Muscle layer of colon (tissue), 2 donors: ENCODE measurements around the gene LDLRAD2.

Experiments used
- H3K27ac ChIP-seq: one replicate; pipeline ENCODE4 v1.7.0; 2013; ENCODE audit warnings: low read depth, mild to moderate bottlenecking, low read length, moderate library complexity
- H3K27me3 ChIP-seq, 2 donors: one replicate each; pipeline ENCODE4 v1.7.0; 2013; ENCODE audit warnings: low read length in 2 of 2, mild to moderate bottlenecking in 2 of 2; ENCODE audit not compliant: insufficient read depth in 2 of 2, control insufficient read depth in 1 of 2
- H3K36me3 ChIP-seq: one replicate; pipeline ENCODE4 v1.7.0; 2013; ENCODE audit warnings: mild to moderate bottlenecking, low read length; ENCODE audit not compliant: insufficient read depth
- H3K4me1 ChIP-seq: one replicate; pipeline ENCODE4 v1.7.0; 2013; ENCODE audit warnings: mild to moderate bottlenecking, low read length; ENCODE audit not compliant: insufficient read depth
- H3K4me3 ChIP-seq, 2 donors: one replicate each; pipeline ENCODE4 v1.7.0; 2013; ENCODE audit warnings: low read length in 2 of 2, low read depth in 1 of 2, mild to moderate bottlenecking in 1 of 2, moderate library complexity in 1 of 2
- H3K9ac ChIP-seq: one replicate; pipeline ENCODE4 v1.7.0; 2013; ENCODE audit warnings: low read length
- H3K9me3 ChIP-seq: one replicate; pipeline ENCODE4 v1.7.0; 2013; ENCODE audit warnings: mild to moderate bottlenecking, low read length
- donor health status: abdominal sarcoma.
- donor health status: Adenocarcinoma of cecum.

The LDLRAD2 gene

DNA sequence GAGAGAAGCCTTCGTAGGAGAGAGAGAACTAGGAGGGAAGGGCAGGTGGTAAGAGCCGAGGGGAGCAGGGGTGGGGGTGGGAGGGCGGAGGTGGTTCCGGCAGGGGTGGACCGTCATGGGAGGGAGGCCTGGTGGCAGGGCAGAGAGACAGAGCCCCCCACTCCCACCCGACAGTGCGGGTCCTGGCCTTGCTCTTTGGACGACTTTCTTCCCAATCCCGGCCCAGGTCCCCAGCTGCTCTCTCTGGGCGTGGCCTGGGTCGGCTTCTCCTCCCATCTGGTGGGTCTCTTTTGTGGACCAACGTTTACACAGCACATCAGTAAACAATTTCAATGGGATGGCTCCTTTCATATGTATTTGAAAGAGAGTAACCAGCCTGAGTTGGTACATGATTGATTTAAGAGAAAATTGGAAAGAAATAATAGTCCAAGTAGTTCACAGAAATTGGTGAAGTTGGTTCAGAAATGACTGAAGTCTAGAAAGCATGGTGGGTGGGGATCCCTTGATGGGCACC, 56.9 kb downstream of the LDLRAD2 start:
- Histone ChIP-seq H3K9ac (no peak overlapping the region), H3K9me3 (no peaks in the 10 kb centered on the region), H3K4me1 (peaks cover 21% of the 10 kb centered on the region), H3K27ac (peak overlapping the region; percentile 71), H3K27me3 (no peaks in the 10 kb centered on the region), H3K4me3 (no peak overlapping the region), H3K36me3 (peaks cover 86% of the 10 kb centered on the region)

DNA sequence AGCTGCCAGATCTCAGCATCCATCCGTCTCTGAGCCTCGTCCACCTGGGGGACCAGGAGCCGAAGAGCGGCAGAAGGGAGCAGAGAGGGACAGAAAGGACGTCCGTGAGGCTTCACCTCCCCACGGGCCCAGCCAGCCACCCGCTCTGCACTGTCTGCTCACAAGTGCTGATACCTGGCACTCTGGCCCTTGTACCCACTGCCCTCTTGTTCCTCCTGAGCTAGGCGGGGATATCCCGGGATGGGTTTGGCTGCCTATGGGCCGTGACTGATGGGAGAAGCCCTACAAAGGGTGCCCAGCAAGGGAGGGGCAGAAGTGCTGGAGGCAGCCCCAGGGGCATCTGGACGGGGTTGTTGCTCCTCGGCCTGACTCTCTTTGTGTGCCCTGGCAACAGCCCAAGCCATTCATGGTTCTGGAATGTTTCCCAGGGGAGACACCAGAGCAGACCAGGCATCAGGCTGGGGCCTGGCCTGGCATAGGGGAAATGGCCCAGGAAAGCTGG, 57.6 kb downstream of the LDLRAD2 start:
- Histone ChIP-seq H3K9me3 (no peaks in the 10 kb centered on the region), H3K27me3 (no peaks in the 10 kb centered on the region), H3K27ac (peak overlapping the region; percentile 71), H3K36me3 (peaks cover 87% of the 10 kb centered on the region), H3K4me3 (no peak overlapping the region), H3K9ac (peak overlapping the region; percentile 47), H3K4me1 (peaks cover 21% of the 10 kb centered on the region)

DNA sequence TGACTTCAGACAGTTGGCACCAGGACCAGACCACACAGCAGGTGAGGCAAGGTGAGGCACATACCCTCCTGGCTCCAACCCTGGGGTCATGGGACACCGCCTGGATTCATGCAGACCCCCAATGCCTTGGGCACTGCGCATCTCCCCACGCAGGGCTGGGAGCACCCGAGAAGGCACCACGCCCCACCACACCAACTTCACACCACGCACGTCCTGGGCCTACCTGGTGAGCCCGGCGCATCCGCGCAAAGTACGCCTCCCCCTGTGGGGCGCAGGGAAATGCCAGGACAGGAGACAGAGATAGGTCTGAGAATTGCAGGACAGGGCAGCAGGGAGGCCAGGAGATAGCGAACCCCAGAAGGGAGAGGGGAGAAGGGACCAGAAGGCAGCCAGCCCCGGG, 58.5 kb downstream of the LDLRAD2 start:
- Histone ChIP-seq H3K4me3 (no peak overlapping the region), H3K4me1 (peaks cover 21% of the 10 kb centered on the region), H3K27me3 (no peaks in the 10 kb centered on the region), H3K9me3 (no peaks in the 10 kb centered on the region), H3K27ac (peak overlapping the region; percentile 71), H3K9ac (peak overlapping the region; percentile 47), H3K36me3 (peaks cover 87% of the 10 kb centered on the region)

DNA sequence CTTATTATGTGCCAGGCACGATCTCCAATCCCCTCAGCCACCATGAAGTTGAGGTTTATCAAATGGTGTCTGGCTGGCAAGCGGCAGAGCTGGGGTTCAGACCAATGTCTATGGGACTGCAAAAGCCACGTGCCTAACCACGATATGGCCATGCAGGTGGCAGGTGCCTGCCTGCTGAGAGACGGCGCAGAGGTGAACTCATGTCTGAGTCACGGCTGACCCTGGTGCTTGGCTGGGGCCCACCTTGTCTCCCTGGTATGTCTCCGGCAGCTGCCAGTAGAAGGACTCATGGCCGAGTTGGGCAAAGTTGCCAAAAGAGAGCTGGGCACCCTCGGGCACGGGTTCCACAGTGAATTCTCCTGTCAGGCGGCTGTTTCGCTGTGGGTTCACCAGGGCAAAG, 59.9 kb downstream of the LDLRAD2 start:
- peaks cover 16% of the 10 kb centered on the region for H3K4me1 ChIP-seq
- no peak overlapping the region for H3K27ac ChIP-seq
- no peak overlapping the region for H3K4me3 ChIP-seq
- no peaks in the 10 kb centered on the region for H3K27me3 ChIP-seq
- H3K9me3 ChIP-seq, result no peaks in the 10 kb centered on the region
- peaks cover 89% of the 10 kb centered on the region for H3K36me3 ChIP-seq
- no peak overlapping the region for H3K9ac ChIP-seq

DNA sequence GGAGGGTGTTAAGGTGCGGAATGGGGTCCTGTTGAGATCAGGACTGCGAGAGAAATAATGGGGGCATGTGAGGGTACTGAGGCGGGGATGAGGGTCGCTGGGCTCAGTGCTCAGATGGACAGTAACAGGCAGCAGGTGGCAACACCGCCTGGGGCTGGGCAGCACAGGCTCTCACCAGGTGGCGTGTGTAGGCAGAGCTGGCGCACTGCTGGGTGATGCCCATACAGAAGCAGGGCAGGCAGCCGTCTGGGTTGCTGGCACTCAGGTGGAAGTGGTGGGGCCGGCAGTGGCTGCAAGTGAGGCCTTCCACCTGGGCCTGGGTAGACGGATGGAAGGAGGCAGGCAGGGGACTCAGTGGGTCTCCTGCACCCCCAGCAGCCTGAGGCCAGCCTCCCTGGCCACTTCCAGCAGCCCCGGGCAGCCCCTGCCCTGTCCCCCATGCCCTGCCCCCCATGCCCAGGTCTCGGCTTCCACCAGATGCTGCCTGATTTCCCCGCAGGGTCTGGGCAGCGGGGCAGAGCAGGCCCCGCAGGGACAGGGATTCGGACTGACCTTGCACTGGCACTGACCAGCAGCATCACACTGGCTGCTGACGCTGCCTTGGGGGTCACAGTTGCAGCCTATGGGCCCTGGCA, 60.5 kb downstream of the LDLRAD2 start:
- H3K27me3 ChIP-seq, result no peaks in the 10 kb centered on the region
- H3K4me3 ChIP-seq, result no peak overlapping the region
- H3K27ac ChIP-seq, result no peak overlapping the region
- H3K4me1 ChIP-seq, result peaks cover 16% of the 10 kb centered on the region
- H3K9ac ChIP-seq, result no peak overlapping the region
- H3K9me3 ChIP-seq, result no peaks in the 10 kb centered on the region
- H3K36me3 ChIP-seq, result peaks cover 91% of the 10 kb centered on the region

DNA sequence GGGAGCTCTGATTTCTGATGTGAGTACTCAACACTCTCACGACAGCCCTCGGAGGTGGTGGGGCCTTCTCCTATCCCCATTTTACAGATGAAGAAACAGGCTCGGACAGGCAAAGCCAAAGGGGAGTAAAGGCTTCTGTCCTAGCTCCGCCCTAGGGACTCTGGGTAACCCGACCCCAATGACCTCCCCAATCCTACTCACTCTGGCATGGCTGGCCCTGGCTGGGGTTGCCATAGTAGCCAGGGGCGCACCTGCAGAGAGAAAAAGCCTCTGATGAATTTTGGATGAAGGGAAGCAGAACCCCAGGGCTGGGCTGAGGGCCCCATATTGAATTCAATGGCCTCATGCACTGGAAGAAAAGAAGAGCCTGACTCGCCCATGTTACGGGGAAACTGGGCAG, 61.1 kb downstream of the LDLRAD2 start:
- H3K27ac ChIP-seq, result peak overlapping the region; percentile 14
- no peaks in the 10 kb centered on the region for H3K9me3 ChIP-seq
- no peak overlapping the region for H3K9ac ChIP-seq
- no peak overlapping the region for H3K4me3 ChIP-seq
- peaks cover 92% of the 10 kb centered on the region for H3K36me3 ChIP-seq
- no peaks in the 10 kb centered on the region for H3K27me3 ChIP-seq
- peaks cover 16% of the 10 kb centered on the region for H3K4me1 ChIP-seq

DNA sequence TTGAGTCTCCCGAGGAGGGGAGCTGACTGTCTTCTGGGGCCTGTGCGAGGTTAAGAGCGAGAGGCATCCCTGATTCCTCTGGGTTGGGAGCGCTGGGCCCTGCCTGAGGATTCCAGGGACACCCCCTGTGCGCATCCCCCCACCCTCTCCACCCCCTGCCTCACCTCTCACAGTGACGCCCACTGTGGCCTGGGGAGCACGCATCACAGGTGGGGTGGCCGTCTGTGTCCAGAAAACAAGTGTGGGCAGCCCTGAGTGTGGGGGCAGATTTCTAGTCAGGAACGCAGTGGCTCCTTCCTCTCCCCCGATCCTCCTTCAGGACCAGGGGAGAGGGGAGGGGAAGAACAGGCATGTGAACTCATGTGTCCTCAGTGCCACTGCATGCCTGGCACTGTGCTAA, 61.7 kb downstream of the LDLRAD2 start:
- peaks cover 16% of the 10 kb centered on the region for H3K4me1 ChIP-seq
- H3K9ac ChIP-seq, result no peak overlapping the region
- no peak overlapping the region for H3K27ac ChIP-seq
- H3K4me3 ChIP-seq, result no peak overlapping the region
- no peaks in the 10 kb centered on the region for H3K27me3 ChIP-seq
- peaks cover 92% of the 10 kb centered on the region for H3K36me3 ChIP-seq
- no peaks in the 10 kb centered on the region for H3K9me3 ChIP-seq

DNA sequence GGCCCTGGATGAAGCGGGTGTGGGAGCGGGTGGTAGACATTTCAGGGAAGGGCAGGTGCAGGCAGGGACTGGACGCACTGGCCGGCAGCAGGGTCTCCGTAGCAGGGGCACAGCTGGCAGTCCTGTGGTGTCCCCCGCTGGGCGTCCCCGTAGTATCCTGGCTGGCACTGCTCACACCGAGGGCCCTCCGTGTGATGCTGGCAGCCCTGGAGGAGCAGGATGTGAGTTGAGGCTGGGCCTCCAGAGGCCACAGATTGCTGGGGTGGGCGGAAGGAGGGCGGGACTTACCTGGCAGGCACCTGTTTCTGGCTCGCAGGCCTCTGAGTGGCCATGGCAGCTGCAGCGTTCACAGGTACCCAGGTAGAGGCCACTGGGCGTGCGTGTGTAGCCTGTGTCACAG, 62.3 kb downstream of the LDLRAD2 start:
- Histone ChIP-seq H3K4me1 (peaks cover 14% of the 10 kb centered on the region), H3K36me3 (peaks cover 92% of the 10 kb centered on the region), H3K27ac (no peak overlapping the region)

More for the DNA sequence above, 62.3 kb downstream of the LDLRAD2 start:
- H3K9me3 ChIP-seq, result no peaks in the 10 kb centered on the region
- H3K27me3 ChIP-seq, result no peaks in the 10 kb centered on the region
- H3K9ac ChIP-seq, result no peak overlapping the region
- H3K4me3 ChIP-seq, result no peak overlapping the region
